Epithelial cell of esophagus (primary cell): Measurements from ENCODE around the gene CD244.
"Not testable (repeated sequence)": the region's sequence is repeated elsewhere in the genome, so short reads cannot be mapped to it uniquely, and the experiment has no call there.

ENCODE experiments used
- DNase-seq: peaks from one replicate; pipeline ENCODE4 v3.0.0; 2010; ENCODE audit warnings: low read depth
- H3K4me3 ChIP-seq: 2 replicates; pipeline ENCODE4 v1.5.1; 2011; ENCODE audit warnings: mild to moderate bottlenecking, low read length, control low read depth
- TF ChIP-seq, protein P1 (sequence below): IDR thresholded peaks from 2 replicates; pipeline ENCODE4 v1.5.1; 2011; ENCODE audit warnings: low read depth, mild to moderate bottlenecking, low read length, control low read depth, inconsistent platforms; ENCODE audit not compliant: insufficient read depth; ENCODE audit errors: missing control alignments

Gene CD244

DNA sequence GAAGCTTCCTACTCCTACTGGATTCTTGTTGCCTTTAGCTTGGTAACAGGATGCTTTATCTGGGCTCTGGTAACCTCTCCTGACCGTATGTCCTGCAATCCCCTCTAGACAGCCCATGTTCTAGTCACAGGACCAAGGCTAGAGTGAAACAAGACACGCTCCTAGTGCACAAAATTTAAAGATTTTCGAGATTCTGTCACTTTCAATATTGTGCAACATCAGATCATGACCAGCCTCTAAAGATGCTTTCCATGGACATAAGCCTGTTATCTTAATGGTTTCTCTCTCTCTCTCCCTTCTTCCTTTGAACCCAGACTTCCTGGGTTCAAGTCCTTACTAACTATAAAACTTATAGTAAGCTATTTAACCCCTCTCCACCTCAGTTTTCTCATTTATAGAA lies 68.3 kb downstream of the CD244 start:
- DNase-seq = no peak
- no peak overlapping the region for H3K4me3 ChIP-seq
- TF ChIP-seq, protein P1, sequence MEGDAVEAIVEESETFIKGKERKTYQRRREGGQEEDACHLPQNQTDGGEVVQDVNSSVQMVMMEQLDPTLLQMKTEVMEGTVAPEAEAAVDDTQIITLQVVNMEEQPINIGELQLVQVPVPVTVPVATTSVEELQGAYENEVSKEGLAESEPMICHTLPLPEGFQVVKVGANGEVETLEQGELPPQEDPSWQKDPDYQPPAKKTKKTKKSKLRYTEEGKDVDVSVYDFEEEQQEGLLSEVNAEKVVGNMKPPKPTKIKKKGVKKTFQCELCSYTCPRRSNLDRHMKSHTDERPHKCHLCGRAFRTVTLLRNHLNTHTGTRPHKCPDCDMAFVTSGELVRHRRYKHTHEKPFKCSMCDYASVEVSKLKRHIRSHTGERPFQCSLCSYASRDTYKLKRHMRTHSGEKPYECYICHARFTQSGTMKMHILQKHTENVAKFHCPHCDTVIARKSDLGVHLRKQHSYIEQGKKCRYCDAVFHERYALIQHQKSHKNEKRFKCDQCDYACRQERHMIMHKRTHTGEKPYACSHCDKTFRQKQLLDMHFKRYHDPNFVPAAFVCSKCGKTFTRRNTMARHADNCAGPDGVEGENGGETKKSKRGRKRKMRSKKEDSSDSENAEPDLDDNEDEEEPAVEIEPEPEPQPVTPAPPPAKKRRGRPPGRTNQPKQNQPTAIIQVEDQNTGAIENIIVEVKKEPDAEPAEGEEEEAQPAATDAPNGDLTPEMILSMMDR = no peak

DNA sequence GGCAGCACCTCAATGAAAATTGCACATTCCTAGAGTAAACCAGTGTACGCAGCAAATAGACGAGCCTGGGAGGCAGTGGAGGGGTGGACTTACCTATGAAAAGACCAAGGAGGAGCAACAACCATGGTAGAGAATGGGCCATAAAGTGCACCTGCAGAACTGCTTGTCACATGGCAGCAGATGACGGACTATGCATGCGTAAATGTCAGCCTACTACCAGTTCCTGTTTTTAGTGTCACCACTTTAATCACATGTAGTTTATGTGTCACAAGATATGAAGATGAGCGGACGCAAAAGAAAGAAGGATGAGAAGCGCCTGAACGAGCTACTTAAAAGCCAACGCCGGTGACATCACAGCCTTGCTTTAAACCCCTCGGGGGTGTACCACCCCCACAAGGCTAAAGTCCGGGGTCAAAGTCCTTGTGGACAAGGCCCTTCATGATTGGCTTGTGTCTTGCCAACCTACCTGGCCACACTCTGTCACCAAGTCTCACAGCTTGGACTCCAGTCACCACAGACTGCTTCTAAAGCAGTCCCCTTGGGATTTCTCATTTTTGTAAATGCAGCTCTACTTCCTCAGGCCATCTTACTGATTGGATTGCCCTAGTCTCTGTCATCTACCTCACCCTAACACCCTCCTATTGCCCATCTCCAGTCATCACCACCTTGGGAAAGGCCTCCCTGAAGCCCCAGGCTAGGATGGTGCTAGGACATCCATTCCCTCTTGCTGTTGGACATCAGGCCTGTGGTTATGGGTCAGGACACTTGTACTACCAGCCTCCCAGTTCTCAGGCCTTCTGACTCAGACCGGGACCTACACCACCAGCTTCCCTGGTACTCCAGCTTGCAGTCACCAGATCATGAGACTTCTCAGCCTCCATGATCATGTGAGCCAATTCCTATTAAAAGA lies 72.7 kb downstream of the CD244 start:
- TF ChIP-seq, protein P1 = no peak
- no peak for DNase-seq
- H3K4me3 ChIP-seq = no peak overlapping the region

DNA sequence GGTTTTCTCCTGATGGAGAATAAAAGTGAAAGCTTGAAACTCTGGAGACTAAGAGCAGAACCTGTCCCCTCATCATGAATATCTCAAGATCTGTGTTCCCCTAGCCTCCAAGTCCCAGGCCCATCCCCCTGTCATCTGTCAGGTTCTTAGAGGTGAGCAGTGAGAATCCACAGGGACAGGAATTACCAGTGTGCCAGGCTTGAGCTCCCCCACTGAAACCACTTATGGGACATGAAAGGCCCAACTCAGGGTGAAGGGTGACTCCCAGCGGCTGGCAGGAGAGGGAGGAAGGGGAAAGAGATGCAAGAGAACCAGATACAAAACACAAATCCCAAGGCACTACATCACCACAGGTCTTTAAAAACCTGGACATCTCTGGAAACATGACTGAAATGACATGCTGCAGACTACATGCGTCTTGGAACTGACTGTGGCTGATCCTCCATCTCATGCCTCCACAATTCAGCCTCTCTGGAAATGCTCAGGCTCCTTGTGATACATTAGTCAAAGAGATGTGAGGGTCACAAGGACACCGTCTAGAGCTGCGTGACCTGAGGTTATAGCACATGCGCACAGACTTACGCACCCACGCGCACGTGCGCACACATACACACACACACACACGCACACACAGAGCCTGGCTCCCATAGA lies 73.5 kb downstream of the CD244 start:
- H3K4me3 ChIP-seq = no peak overlapping the region
- TF ChIP-seq, protein P1 = no peak
- DNase-seq = no peak

DNA sequence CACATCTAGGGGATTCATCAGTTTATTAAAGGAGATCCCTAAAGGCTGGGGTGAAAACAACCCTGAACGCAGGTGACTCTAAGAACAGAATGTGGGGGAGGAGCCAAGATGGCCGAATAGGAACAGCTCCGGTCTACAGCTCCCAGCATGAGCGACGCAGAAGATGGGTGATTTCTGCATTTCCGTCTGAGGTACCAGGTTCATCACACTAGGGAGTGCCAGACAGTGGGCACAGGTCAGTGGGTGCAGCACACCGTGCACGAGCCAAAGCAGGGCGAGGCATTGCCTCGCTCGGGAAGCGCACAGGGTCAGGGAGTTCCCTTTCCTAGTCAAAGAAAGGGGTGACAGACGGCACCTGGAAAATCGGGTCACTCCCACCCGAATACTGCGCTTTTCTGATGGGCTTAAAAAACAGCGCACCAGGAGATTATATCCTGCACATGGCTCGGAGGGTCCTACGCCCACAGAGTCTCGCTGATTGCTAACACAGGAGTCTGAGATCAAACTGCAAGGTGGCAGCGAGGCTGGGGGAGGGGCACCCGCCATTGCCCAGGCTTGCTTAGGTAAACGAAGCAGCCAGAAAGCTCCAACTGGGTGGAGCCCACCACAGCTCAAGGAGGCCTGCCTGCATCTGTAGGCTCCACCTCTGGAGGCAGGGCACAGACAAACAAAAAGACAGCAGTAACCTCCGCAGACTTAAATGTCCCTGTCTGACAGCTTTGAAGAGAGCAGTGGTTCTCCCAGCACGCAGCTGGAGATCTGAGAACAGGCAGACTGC lies 79.5 kb downstream of the CD244 start:
- H3K4me3 ChIP-seq, DNase-seq: not testable (repeated sequence)

DNA sequence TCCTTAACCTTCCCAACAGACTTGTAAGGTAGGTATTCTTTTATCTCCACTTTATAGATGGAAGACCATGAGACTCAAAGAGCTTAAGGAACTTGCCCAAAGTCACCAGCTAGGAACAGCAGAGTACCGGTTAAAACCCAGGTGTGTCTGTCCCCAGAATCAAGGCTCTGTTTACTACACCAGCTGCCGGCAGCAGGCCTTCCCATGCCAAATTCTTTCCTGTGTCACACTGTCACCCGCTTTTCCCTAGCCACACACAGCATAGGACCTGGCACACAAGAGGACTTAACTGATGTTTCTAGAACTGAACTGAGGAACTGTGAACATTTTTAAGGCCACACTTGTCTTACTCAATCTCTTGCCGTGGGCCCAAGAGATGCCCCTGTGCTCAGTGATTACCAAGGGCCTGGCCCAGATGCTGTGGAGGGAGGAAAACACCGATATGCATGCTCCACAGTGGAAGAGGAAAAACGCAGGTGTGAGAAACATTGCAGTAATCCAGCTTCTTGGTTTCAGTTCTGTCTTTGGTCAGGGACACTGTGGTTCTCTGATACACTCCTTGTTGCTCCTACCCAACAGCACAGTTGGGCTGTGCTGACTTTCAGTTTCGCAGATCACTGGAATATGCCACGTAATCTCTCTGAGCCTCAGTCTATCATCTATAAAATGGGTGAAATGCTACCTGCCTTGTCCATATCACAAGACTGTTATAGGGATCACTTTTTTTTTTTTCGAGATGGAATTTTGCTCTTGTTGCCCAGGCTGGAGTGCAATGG lies 80.6 kb downstream of the CD244 start:
- no peak for DNase-seq
- H3K4me3 ChIP-seq = no peak overlapping the region
- TF ChIP-seq, protein P1 = no peak

DNA sequence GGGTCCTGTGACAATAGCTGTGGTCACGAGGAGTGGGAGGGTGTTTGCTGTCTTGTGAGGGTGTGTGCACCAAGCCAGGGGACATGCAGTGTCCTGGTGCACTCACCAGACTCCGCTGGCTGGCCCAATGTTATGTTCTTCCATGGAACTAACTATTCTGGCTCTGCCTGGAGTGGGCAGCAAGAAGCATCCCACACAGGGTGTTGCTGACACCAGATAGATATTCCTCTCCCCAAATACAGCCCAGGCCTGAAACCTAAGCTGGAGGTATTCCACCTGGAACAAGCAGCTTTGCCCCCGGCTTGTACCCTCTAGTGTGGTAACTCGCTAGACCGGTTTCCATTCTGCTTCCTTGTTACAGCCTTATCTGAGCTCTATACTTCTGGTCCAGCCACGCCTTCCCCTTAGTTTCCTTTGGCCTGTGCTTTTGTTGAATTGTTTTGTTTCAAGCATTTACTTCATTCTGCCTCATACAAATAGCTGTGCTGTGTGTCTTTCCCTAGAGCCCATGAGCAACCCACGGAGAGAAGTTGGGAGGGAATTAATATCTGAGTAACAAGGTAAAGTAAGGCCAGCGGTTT lies 81.4 kb downstream of the CD244 start:
- no peak overlapping the region for H3K4me3 ChIP-seq
- DNase-seq = peak; percentile 81
- TF ChIP-seq, protein P1 = no peak
